Mucosa of gallbladder (tissue), 1 donor: Measurements from ENCODE around the gene KISS1R. TPM values are rescaled to one million over a fixed set of nuclear protein-coding genes. Genes with fewer than 3 reads are reported as not detected.
"Not testable (repeated sequence)": the region's sequence is repeated elsewhere in the genome, so short reads cannot be mapped to it uniquely, and the experiment has no call there.

Source experiments
- DNase-seq: peaks from one replicate; pipeline ENCODE4 v3.0.0-alpha.2; 2020; ENCODE audit warnings: low spot score
- total RNA-seq: library from RNA; stranded (reverse); gene quantifications from one replicate; pipeline ENCODE4 v1.2.1, GENCODE V29; 2021
- donor health status: DM: no; HTN: no; CAD: no.

Gene KISS1R
- total RNA-seq, 1 donor from 2014 or later, result 0.17 TPM

GRCh38 chr19:952680-953444, 35.7 kb downstream of the KISS1R start:
- no peak for DNase-seq

DNA sequence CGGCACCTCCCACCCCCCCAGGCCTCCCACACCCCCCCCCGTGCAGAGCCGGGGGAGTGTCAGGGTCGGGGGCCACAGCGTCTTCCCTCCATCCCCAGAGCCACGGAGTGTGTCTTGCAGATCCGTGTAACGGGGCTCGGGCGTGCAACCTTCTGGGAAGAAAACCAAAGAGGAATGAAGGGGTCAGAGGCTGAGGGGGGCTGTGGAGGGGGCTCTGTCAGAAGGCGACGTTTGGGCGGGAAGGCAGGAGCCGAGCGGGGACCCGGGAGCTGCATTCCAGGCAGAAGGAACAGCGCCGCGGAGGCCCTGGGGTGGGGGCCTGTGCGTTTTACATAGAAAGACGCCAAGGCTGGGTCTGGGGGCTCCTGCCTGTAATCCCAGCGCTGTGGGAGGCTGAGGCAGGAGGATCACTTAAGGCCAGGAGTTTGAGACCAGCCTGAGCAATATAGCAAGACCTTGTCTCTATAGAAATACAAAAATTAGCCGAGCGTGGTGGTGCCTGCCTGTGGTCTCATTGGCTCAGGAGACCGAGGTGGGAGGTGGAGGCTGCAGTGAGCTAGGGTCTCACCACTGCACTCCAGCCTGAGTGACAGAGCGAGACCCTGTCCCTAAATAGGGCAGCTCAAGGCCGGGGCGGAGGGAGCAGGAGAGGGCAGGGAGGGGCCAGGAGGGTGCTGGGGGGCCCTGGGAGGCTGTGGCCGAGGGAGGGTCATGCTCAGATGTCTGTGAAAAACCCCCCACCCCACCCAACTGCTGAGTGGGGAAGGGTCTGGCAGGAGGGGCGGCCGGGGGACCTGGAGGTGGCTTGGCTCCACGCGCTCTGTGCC, 36.5 kb downstream of the KISS1R start:
- DNase-seq, result no peak

GRCh38 chr19:954272-954671, 37.1 kb downstream of the KISS1R start:
- no peak for DNase-seq

GRCh38 chr19:954672-955494, 37.8 kb downstream of the KISS1R start:
- DNase-seq, result no peak

- DNase-seq, result no peak
Observed at GRCh38 chr19:955803-956765, 39.0 kb downstream of the KISS1R start.

DNA sequence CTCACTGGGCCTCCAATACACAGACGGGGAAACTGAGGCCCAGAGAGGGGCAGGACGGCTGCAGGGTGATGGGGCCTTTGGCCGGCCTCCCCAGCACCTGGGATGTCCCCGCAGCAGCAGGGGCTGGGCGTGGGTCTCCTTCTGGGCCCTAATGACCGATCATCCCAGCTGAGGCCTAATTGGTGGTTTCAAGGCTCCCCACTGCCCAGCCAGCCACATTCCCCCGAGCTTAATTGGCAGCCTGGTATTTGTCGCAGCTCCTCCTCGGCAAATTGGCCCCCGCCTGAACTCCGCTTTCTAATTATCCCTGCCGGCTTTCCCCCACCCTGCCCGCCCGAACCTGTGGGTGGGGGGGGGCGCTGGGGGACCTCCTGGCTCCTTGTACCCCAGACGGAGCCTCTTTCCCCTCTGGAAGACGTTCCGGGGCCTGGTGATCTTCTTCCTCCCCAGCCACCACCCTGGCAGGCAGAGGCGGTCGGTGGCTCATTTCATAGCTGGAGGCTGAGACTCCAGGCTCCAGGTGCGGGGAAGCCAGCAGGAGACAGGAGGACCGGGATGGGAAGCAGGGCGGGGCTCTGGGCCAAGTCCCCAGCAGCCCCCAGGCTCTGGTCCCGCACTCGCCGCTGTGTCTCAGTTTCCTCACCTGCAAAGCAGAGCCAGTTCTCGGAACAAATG, 39.8 kb downstream of the KISS1R start:
- no peak for DNase-seq

DNA sequence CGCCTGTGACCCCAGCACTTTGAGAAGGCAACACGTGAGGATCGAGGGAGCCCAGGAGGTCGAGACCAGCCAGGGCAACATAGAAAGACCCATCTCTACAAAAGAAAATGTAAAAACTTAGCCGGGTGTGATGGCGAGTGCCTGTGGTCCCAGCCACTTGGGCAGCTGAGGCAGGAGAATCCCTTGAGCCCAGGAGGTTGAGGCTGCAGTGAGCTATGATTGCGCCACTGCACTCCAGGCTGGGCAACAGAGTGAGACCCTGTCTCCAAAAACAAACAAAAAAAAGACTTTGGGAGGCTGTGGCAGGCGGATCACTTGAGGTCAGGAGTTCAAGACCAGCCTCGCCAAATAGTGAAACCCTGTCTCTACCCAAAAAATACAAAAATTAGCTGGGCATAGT, 40.4 kb downstream of the KISS1R start:
- DNase-seq, result not testable (repeated sequence)

- DNase-seq, result no peak
Observed at GRCh38 chr19:958967-959855, 42.1 kb downstream of the KISS1R start.

GRCh38 chr19:960020-960419, 42.9 kb downstream of the KISS1R start:
- DNase-seq, result no peak

- DNase-seq, result no peak
Observed at GRCh38 chr19:960601-960938, 43.4 kb downstream of the KISS1R start.

GRCh38 chr19:961866-962620, 44.9 kb downstream of the KISS1R start:
- no peak for DNase-seq

DNA sequence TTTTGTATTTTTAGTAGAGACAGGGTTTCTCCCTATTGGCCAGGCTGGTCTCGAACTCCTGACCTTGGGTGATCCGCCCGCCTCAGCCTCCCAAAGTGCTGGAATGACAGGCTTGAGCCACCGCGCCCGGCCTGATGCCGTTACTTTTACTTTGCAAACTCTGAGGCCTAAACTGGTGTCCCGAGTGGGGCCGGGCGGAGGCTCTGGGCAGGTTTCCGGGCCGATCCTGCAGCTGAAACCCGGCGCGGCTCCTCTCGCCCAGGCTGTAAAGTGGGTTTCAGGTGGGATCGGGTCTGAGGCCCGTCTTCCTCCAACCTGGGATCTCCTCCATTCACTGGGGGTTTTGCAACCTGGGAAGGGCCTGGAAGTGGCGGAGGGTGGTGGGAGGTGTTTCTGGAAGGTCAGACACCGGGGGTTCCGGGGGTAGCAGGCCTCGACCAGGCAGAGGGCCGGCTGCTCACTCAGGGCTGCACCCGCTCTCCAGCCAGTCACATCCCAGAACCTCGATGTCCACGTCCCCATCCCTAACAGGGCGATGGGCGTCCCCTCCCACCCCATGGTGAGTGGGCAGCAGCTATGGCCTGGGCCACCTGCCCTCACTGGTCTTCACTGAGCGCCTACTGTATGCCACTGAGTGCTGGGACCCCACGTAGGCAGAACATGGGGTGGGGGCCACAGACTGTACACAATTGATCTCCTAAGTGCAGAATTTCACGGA, 45.7 kb downstream of the KISS1R start:
- DNase-seq, result no peak

GRCh38 chr19:963486-963951, 46.4 kb downstream of the KISS1R start:
- no peak for DNase-seq

GRCh38 chr19:964116-964520, 47.0 kb downstream of the KISS1R start:
- DNase-seq, result no peak

- DNase-seq, result no peak
Observed at GRCh38 chr19:964761-965694, 47.9 kb downstream of the KISS1R start.

DNA sequence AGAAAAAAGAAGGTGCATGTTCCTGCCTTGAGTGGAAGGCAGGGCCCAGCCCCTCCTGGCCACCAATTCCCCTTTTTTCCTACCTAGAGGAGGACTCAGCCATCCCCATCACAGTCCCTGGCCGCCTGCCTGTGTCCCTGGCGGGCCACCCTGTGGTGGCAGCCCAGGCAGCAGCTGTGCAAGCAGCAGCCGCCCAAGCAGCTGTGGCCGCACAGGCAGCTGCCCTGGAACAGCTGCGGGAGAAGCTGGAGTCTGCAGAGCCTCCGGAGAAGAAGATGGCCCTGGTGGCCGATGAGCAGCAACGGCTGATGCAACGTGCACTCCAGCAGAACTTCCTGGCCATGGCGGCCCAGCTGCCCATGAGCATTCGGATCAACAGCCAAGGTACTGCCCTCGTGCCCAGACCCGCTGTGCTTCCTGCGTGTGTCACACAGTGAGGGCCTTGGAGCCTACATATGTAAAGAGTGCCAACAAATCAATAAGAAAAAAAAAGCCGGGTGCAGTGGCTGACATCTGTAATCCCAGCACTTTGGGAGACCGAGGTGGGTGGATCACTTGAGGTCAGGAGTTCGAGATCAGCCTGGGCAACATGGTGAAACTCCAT, 49.5 kb downstream of the KISS1R start:
- no peak for DNase-seq
